Mammary epithelial cell (primary cell): Measurements from ENCODE around the gene COX8A.

Experiments used
- EZH2 ChIP-seq: IDR thresholded peaks from 2 replicates; pipeline ENCODE4 v1.6.1; 2012; ENCODE audit warnings: low read length, inconsistent platforms, borderline replicate concordance
- TF ChIP-seq, protein P1 (sequence below), 2 donors: IDR thresholded peaks in 1 of 2; conservative IDR thresholded peaks in 1 of 2; 2 replicates each; pipeline ENCODE4 v1.5.1; 2011 to 2012; ENCODE audit warnings: inconsistent platforms in 2 of 2, low read length in 2 of 2, mild to moderate bottlenecking in 2 of 2, control low read depth in 1 of 2, low read depth in 1 of 2; ENCODE audit not compliant: insufficient read depth in 1 of 2; ENCODE audit errors: extremely low read depth in 1 of 2

DNA sequence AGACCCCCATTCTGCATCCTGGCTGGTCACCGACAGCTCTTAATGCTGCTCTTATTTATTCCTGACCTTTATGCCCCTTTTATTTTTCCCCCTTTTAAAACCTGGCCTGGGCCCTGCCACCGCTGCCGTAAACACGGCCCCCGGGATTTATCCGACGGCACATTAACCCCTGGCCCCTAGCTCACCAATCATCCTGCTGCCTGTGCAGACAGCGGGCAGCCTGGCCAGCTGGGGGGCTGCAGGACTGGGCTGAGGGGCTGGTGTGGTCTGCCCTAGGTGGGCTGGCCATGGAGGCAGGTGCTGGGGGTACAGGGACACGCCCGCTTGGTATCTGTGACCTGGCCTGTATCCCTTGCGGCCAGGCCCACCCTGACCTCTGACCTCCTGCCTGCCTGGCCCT, 39.9 kb downstream of the COX8A start:
- no peak for TF ChIP-seq EZH2
- TF ChIP-seq, protein P1, sequence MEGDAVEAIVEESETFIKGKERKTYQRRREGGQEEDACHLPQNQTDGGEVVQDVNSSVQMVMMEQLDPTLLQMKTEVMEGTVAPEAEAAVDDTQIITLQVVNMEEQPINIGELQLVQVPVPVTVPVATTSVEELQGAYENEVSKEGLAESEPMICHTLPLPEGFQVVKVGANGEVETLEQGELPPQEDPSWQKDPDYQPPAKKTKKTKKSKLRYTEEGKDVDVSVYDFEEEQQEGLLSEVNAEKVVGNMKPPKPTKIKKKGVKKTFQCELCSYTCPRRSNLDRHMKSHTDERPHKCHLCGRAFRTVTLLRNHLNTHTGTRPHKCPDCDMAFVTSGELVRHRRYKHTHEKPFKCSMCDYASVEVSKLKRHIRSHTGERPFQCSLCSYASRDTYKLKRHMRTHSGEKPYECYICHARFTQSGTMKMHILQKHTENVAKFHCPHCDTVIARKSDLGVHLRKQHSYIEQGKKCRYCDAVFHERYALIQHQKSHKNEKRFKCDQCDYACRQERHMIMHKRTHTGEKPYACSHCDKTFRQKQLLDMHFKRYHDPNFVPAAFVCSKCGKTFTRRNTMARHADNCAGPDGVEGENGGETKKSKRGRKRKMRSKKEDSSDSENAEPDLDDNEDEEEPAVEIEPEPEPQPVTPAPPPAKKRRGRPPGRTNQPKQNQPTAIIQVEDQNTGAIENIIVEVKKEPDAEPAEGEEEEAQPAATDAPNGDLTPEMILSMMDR (conservative IDR thresholded peaks at IDR 0.05 in 1 of 2, IDR thresholded peaks at IDR 0.05 in 1 of 2; ENCODE audit: extremely low read depth in 1 of 2, insufficient read depth in 1 of 2, low read depth in 1 of 2, low read length in 2 of 2) = no peak
